ENCODE data around the gene ITGA2B. TPM values are rescaled to one million over a fixed set of nuclear protein-coding genes. Genes with fewer than 3 reads are reported as not detected.

The ITGA2B gene
- total RNA-seq, 1 experiment from 2014 or later = 8.3 TPM

DNA sequence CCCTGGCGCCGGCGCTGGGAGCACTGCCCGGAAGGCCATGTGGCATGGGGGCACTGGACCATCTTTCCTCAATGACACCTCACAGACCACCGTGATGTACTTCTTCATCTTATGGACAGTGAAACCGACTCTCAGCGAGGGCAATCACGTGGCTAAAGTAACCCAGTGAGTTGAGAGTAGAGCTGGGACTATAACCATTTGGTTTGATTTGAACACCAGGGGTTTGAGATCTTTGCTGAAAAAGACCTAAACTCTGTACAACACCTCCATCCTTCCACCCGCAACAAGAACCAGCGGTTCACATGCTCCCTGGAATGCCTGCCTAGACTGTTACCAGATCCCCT, 3.3 kb downstream of the ITGA2B start:
- Histone ChIP-seq H3K14ac (ENCODE audit: insufficient read depth, low read length) (no peak overlapping the region), H3K79me2 (ENCODE audit: insufficient read depth, low read length) (no peaks in the 10 kb centered on the region), H2BK12ac (ENCODE audit: insufficient read length, low read depth, low read length) (no peak overlapping the region), H3K9me3 (ENCODE audit: control insufficient read depth, low read depth, low read length) (no peaks in the 10 kb centered on the region), H4K20me1 (ENCODE audit: control insufficient read depth, insufficient read depth, insufficient read length) (no peaks in the 10 kb centered on the region), H3K23ac (ENCODE audit: insufficient read length, low read depth, low read length) (no peak overlapping the region), H3K4ac (ENCODE audit: low read depth, low read length) (no peak overlapping the region), H2AK5ac (ENCODE audit: insufficient read length, low read length) (no peak overlapping the region), H3K27me3 (ENCODE audit: insufficient read depth, low read length) (peaks cover 14% of the 10 kb centered on the region; the same call in 1 of the 2 replicates), H3T11ph (ENCODE audit: low read length) (no peak overlapping the region), H2BK15ac (ENCODE audit: low read depth, low read length) (no peak overlapping the region), H4K5ac (ENCODE audit: insufficient read length, low read depth, low read length) (no peak overlapping the region), H3K23me2 (ENCODE audit: insufficient read length, low read depth, low read length, poor library complexity, severe bottlenecking) (peaks cover 16% of the 10 kb centered on the region), H2BK5ac (ENCODE audit: insufficient read length, low read length) (no peak overlapping the region), H2AFZ (ENCODE audit: low read length) (no peak overlapping the region), H3K18ac (ENCODE audit: insufficient read length, low read depth, low read length) (no peak overlapping the region), H3K9ac (ENCODE audit: extremely low read depth, insufficient read length, low read length) (no peak overlapping the region), H3K79me1 (ENCODE audit: insufficient read depth, low read depth, low read length, poor library complexity, severe bottlenecking) (no peaks in the 10 kb centered on the region), H3K56ac (ENCODE audit: insufficient read length, low read depth, low read length) (no peak overlapping the region), H4K91ac (ENCODE audit: insufficient read length, low read depth, low read length) (no peak overlapping the region), H3K4me2 (ENCODE audit: insufficient read depth, insufficient read length, low read length) (peak overlapping the region; percentile 62), H2BK20ac (ENCODE audit: low read depth, low read length, poor library complexity, severe bottlenecking) (no peak overlapping the region), H2BK120ac (ENCODE audit: low read depth, low read length, poor library complexity, severe bottlenecking) (no peak overlapping the region), H4K8ac (replicated peaks; ENCODE audit: insufficient read length, low read depth, low read length) (no peak overlapping the region), H3K4me1 (ENCODE audit: insufficient read depth, low read length) (no peaks in the 10 kb centered on the region), H3K27ac (ENCODE audit: insufficient read length, low read depth, low read length) (no peak overlapping the region)
- DNase-seq = no peak
- peaks cover 55% of the 10 kb centered on the region for H3K27me3 Mint-ChIP-seq (ENCODE audit: low read depth)
- TF ChIP-seq, protein P1, sequence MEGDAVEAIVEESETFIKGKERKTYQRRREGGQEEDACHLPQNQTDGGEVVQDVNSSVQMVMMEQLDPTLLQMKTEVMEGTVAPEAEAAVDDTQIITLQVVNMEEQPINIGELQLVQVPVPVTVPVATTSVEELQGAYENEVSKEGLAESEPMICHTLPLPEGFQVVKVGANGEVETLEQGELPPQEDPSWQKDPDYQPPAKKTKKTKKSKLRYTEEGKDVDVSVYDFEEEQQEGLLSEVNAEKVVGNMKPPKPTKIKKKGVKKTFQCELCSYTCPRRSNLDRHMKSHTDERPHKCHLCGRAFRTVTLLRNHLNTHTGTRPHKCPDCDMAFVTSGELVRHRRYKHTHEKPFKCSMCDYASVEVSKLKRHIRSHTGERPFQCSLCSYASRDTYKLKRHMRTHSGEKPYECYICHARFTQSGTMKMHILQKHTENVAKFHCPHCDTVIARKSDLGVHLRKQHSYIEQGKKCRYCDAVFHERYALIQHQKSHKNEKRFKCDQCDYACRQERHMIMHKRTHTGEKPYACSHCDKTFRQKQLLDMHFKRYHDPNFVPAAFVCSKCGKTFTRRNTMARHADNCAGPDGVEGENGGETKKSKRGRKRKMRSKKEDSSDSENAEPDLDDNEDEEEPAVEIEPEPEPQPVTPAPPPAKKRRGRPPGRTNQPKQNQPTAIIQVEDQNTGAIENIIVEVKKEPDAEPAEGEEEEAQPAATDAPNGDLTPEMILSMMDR (conservative IDR thresholded peaks at IDR 0.05) = no peak
- H3K9me3 Mint-ChIP-seq = no peaks in the 10 kb centered on the region
- peaks cover 11 to 22% of the 10 kb centered on the region in 2 experiments for H3K4me1 Mint-ChIP-seq
- no peak overlapping the region; a peak in 1 of 7 replicates for H3K27ac Mint-ChIP-seq
- H3K4me3 Mint-ChIP-seq = peak overlapping the region; percentile 68 to 85; a peak in 4 of 5 replicates
- no peaks in the 10 kb centered on the region for H3K36me3 Mint-ChIP-seq (ENCODE audit: insufficient read depth in 1 of 3, low read depth in 3 of 3)
- no CpG with 5 or more reads among the region's 10 CpGs for WGBS (ENCODE audit: extremely low coverage, insufficient read length, low lambda C conversion rate)

Measured in H9 (cell line).